H9 (cell line): Measurements from ENCODE around the gene CD3G. TPM values are rescaled to one million over a fixed set of nuclear protein-coding genes. Genes with fewer than 3 reads are reported as not detected.

Source experiments
- total RNA-seq: library from RNA; stranded (reverse); gene quantifications from 2 replicates; pipeline ENCODE4 v1.2.1, GENCODE V29; 2021

Gene CD3G
- total RNA-seq, 1 experiment from 2014 or later = not detected

Other genes with a start within 250 kb of the CD3G start
- gene SCN4B, start 191.5 kb upstream of the CD3G start, total RNA-seq = 1.6 and 1.9 TPM in 2 replicates
- gene SCN2B, start 167.7 kb upstream of the CD3G start, total RNA-seq = not detected in 2 replicates
- gene JAML, start 119.3 kb upstream of the CD3G start, total RNA-seq = 0.35 and 0.48 TPM in 2 replicates
- gene MPZL3, start 92.0 kb upstream of the CD3G start, total RNA-seq = 2.1 and 2.6 TPM in 2 replicates
- gene MPZL2, start 80.0 kb upstream of the CD3G start, total RNA-seq = 0.26 and 0.55 TPM in 2 replicates
- gene CD3E, start 39.6 kb upstream of the CD3G start, total RNA-seq = not detected in 2 replicates
- not detected in 2 replicates for gene CD3D, start 1.6 kb upstream of the CD3G start, total RNA-seq
- 33.0 and 33.7 TPM in 2 replicates for gene UBE4A, start 15.3 kb downstream of the CD3G start, total RNA-seq
- 253 and 254 TPM in 2 replicates for gene ATP5MG, start 57.3 kb downstream of the CD3G start, total RNA-seq
- 51.7 and 62.0 TPM in 2 replicates for gene KMT2A, start 92.1 kb downstream of the CD3G start, total RNA-seq
- 1.6 TPM in 2 replicates for gene TTC36, start 183.1 kb downstream of the CD3G start, total RNA-seq
- 24.5 and 26.2 TPM in 2 replicates for gene TMEM25, start 186.8 kb downstream of the CD3G start, total RNA-seq
- 10.3 and 11.5 TPM in 2 replicates for gene IFT46, start 221.6 kb downstream of the CD3G start, total RNA-seq
- gene ARCN1, start 228.1 kb downstream of the CD3G start, total RNA-seq = 152 TPM in 2 replicates